MCF 10A (cell line): Measurements from ENCODE around the gene M1AP. TPM values are rescaled to one million over a fixed set of nuclear protein-coding genes. Genes with fewer than 3 reads are reported as not detected.

Experiments used
- BruUV-seq: library from RNA; stranded (reverse); fragments of 400-500 nt; replicated peaks from 2 replicates; lab custom pipeline; 2021; lab: Mats Ljungman, UMichigan
- CTCF ChIA-PET: fragments of 300-600 bp; sonication (Branson Sonifier 250); formaldehyde crosslinking; extraction: SDS; loops from one replicate; lab custom pipeline; 2021; ENCODE audit warnings: antibody characterized with exemption, inconsistent platforms; lab: Yijun Ruan, JAX
- POLR2A ChIA-PET: fragments of 300-600, 350-650 bp; sonication (Branson Sonifier 250); formaldehyde crosslinking; extraction: SDS; loops from one replicate; lab custom pipeline; 2020; ENCODE audit warnings: antibody characterized with exemption, inconsistent platforms; lab: Yijun Ruan, JAX
- DNase-seq: peaks from one replicate; pipeline ENCODE4 v3.0.0-alpha.2; 2018; ENCODE audit not compliant: unreplicated experiment
- H3K27ac Mint-ChIP-seq: one replicate; pipeline ENCODE4 v1.8.0; 2022; ENCODE audit warnings: mild to moderate bottlenecking, low read depth, mixed read lengths; ENCODE audit not compliant: unreplicated experiment
- H3K27me3 Mint-ChIP-seq: one replicate; pipeline ENCODE4 v1.8.0; 2022; ENCODE audit warnings: mixed read lengths; ENCODE audit not compliant: insufficient read depth, unreplicated experiment
- H3K36me3 Mint-ChIP-seq: one replicate; pipeline ENCODE4 v1.8.0; 2022; ENCODE audit warnings: mild to moderate bottlenecking, moderate library complexity, mixed read lengths; ENCODE audit not compliant: insufficient read depth, unreplicated experiment
- H3K4me1 Mint-ChIP-seq: one replicate; pipeline ENCODE4 v1.8.0; 2022; ENCODE audit warnings: mixed read lengths; ENCODE audit not compliant: insufficient read depth, unreplicated experiment
- H3K4me3 Mint-ChIP-seq: one replicate; pipeline ENCODE4 v1.8.0; 2022; ENCODE audit warnings: mild to moderate bottlenecking, moderate library complexity, mixed read lengths; ENCODE audit not compliant: unreplicated experiment
- H3K9me3 Mint-ChIP-seq: one replicate; pipeline ENCODE4 v1.8.0; 2022; ENCODE audit warnings: mixed read lengths; ENCODE audit not compliant: unreplicated experiment
- CTCF ChIP-seq: fragments of 200-600 bp; IDR thresholded peaks from one replicate; pipeline ENCODE4 v1.8.0; 2022; ENCODE audit warnings: antibody characterized with exemption, mild to moderate bottlenecking; ENCODE audit not compliant: unreplicated experiment
- intact Hi-C: fragments of 100-400 bp; cut with micrococcal nuclease; formaldehyde crosslinking; loops from 2 replicates; pipeline ENCODE4 v1.14.1; 2022
- total RNA-seq: library from RNA; stranded (reverse); gene quantifications from 2 replicates; pipeline ENCODE4 v1.2.3, GENCODE V29; 2022

M1AP gene
- total RNA-seq, 1 experiment from 2014 or later = not detected

GRCh38 chr2:74510272-74510671, 137.9 kb downstream of the M1AP start:
- Mint-ChIP-seq H3K27me3 (no peaks in the 10 kb centered on the region), H3K36me3 (peaks cover 23% of the 10 kb centered on the region), H3K4me3 (no peak overlapping the region), H3K9me3 (no peaks in the 10 kb centered on the region), H3K4me1 (peaks cover 20% of the 10 kb centered on the region), H3K27ac (no peak overlapping the region)
- intact Hi-C loops = no loop called here
- ChIA-PET CTCF (interaction anchor here (0.6 to 3.5 kb wide), 3 partner anchors 27 to 366 kb away, joined by 6 to 16 read pairs (median 8); partner anchors contain the start of genes CCDC142 and TTC31), POLR2A (interaction anchor here (0.8 to 8.6 kb wide), 3 partner anchors 10 to 65 kb away, joined by 3 to 135 read pairs (median 4); partner anchors contain the start of genes AUP1, DQX1 and HTRA2)
- TF ChIP-seq CTCF = no peak
- DNase-seq = no peak
- no TSS peak for BruUV-seq

GRCh38 chr2:74507926-74508520, 140.1 kb downstream of the M1AP start:
- intact Hi-C loops = loop anchor here (1.0 kb wide), 2 partner anchors 21 to 79 kb away; partner anchors contain the start of genes AUP1 and HTRA2
- Mint-ChIP-seq H3K27ac (peak overlapping the region; percentile 98), H3K36me3 (peaks cover 45% of the 10 kb centered on the region), H3K9me3 (no peaks in the 10 kb centered on the region), H3K4me3 (peak overlapping the region; percentile 88), H3K4me1 (peaks cover 28% of the 10 kb centered on the region), H3K27me3 (no peaks in the 10 kb centered on the region)
- CTCF ChIA-PET = interaction anchor here (1.0 to 3.5 kb wide), 3 partner anchors 11 to 79 kb away, joined by 3 to 18 read pairs (median 16); partner anchors contain the start of genes CCDC142 and TTC31
- BruUV-seq = TSS peak; percentile 78
- POLR2A ChIA-PET = interaction anchor here (0.6 to 8.6 kb wide), 12 partner anchors 9 to 362 kb away, joined by 3 to 135 read pairs (median 4); partner anchors contain the start of genes AUP1, CCDC142, DQX1 and HTRA2
- no peak for TF ChIP-seq CTCF
- peak; percentile 24 for DNase-seq

Other genes starting within 250 kb of the M1AP start
- gene C2orf81, start 226.7 kb downstream of the M1AP start, total RNA-seq = 4.3 and 5.6 TPM in 2 replicates
- 16.4 and 19.9 TPM in 2 replicates for gene WDR54, start 226.6 kb downstream of the M1AP start, total RNA-seq
- 49.1 and 63.0 TPM in 2 replicates for gene RTKN, start 206.4 kb downstream of the M1AP start, total RNA-seq
- 34.6 and 36.0 TPM in 2 replicates for gene INO80B, start 193.2 kb downstream of the M1AP start, total RNA-seq
- 45.7 and 46.5 TPM in 2 replicates for gene WBP1, start 189.9 kb downstream of the M1AP start, total RNA-seq
- gene MOGS, start 182.9 kb downstream of the M1AP start, total RNA-seq = 60.4 and 67.9 TPM in 2 replicates
- gene MRPL53, start 175.7 kb downstream of the M1AP start, total RNA-seq = 115 and 123 TPM in 2 replicates
- 10.1 and 16.4 TPM in 2 replicates for gene CCDC142, start 165.3 kb downstream of the M1AP start, total RNA-seq
- 17.6 and 18.1 TPM in 2 replicates for gene TTC31, start 165.2 kb downstream of the M1AP start, total RNA-seq
- gene LBX2, start 148.7 kb downstream of the M1AP start, total RNA-seq = not detected in 2 replicates
- gene PCGF1, start 140.6 kb downstream of the M1AP start, total RNA-seq = 37.5 and 41.6 TPM in 2 replicates
- not detected in 2 replicates for gene TLX2, start 133.9 kb downstream of the M1AP start, total RNA-seq
- 4.3 and 4.7 TPM in 2 replicates for gene DQX1, start 122.1 kb downstream of the M1AP start, total RNA-seq
- gene AUP1, start 118.6 kb downstream of the M1AP start, total RNA-seq = 138 and 140 TPM in 2 replicates
- gene HTRA2, start 118.4 kb downstream of the M1AP start, total RNA-seq = 27.6 and 33.0 TPM in 2 replicates
- 0.93 and 1.2 TPM in 2 replicates for gene LOXL3, start 94.4 kb downstream of the M1AP start, total RNA-seq
- 3.4 and 4.6 TPM in 2 replicates for gene DOK1, start 93.6 kb downstream of the M1AP start, total RNA-seq
- gene SEMA4F, start 5.9 kb upstream of the M1AP start, total RNA-seq = 5.2 and 7.0 TPM in 2 replicates
- 40.4 and 47.8 TPM in 2 replicates for gene HK2, start 185.8 kb upstream of the M1AP start, total RNA-seq